ENCODE data around the gene FAM163A.
A peak's percentile ranks its signal among the peaks of the same experiment; 100 is the strongest.

The FAM163A gene

GRCh38 chr1:179753061-179753460 lies 10.0 kb downstream of the FAM163A start:
- no peak for DNase-seq

GRCh38 chr1:179754041-179754624 lies 11.0 kb downstream of the FAM163A start:
- DNase-seq: no peak

GRCh38 chr1:179757933-179758332 lies 14.8 kb downstream of the FAM163A start:
- peak; percentile 45 for DNase-seq

- no peak for DNase-seq
Observed at GRCh38 chr1:179760521-179760920, 17.4 kb downstream of the FAM163A start.

GRCh38 chr1:179761296-179761695 lies 18.2 kb downstream of the FAM163A start:
- DNase-seq: no peak

GRCh38 chr1:179761846-179762640 lies 19.0 kb downstream of the FAM163A start:
- DNase-seq: no peak

GRCh38 chr1:179767177-179767581 lies 24.1 kb downstream of the FAM163A start:
- no peak for DNase-seq

- DNase-seq: no peak
Observed at GRCh38 chr1:179767996-179768395, 24.9 kb downstream of the FAM163A start.

GRCh38 chr1:179770887-179771502 lies 27.9 kb downstream of the FAM163A start:
- DNase-seq: no peak

- DNase-seq: no peak
Observed at GRCh38 chr1:179773264-179773663, 30.2 kb downstream of the FAM163A start.

- no peak for DNase-seq
Observed at GRCh38 chr1:179774000-179774399, 30.9 kb downstream of the FAM163A start.

- no peak for DNase-seq
Observed at GRCh38 chr1:179774566-179774965, 31.5 kb downstream of the FAM163A start.

GRCh38 chr1:179775009-179775408 lies 31.9 kb downstream of the FAM163A start:
- no peak for DNase-seq

GRCh38 chr1:179776831-179777230 lies 33.7 kb downstream of the FAM163A start:
- no peak for DNase-seq

GRCh38 chr1:179777731-179778130 lies 34.6 kb downstream of the FAM163A start:
- no peak for DNase-seq

- DNase-seq: no peak
Observed at GRCh38 chr1:179779645-179780272, 36.7 kb downstream of the FAM163A start.

GRCh38 chr1:179781962-179782361 lies 38.9 kb downstream of the FAM163A start:
- peak; percentile 29 for DNase-seq

GRCh38 chr1:179785031-179785431 lies 41.9 kb downstream of the FAM163A start:
- no peak for DNase-seq

- DNase-seq: no peak
Observed at GRCh38 chr1:179785728-179786127, 42.6 kb downstream of the FAM163A start.

GRCh38 chr1:179786815-179787685 lies 44.0 kb downstream of the FAM163A start:
- DNase-seq: no peak

- no peak for DNase-seq
Observed at GRCh38 chr1:179788259-179788658, 45.2 kb downstream of the FAM163A start.

GRCh38 chr1:179793281-179793680 lies 50.2 kb downstream of the FAM163A start:
- DNase-seq: no peak

GRCh38 chr1:179794146-179794545 lies 51.1 kb downstream of the FAM163A start:
- DNase-seq: no peak

All from right hindlimb (tissue), 1 donor.